Measurements from ENCODE around the gene HSPBAP1.

The HSPBAP1 gene

DNA sequence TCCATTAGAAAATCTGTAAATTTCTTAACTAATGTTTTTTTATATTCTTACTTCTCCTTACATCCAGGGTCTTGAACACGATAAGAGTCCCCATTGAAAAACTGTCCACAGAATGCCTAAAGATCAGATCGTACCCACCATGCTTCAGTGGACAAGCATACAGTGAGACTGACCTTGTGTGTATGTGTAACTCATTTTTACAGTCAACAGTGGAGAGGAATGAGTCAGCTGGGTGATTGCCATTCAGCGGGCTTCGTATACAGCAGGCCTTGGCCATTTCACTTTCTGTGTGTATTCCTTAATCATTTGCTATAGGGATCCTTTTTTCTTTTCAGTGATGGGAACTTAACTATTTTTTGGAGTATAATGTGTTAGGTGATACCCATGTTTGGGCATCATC, 102.4 kb downstream of the HSPBAP1 start:
- TF ChIP-seq ARNTL (CRISPR knock-in tag; IDR thresholded peaks at IDR 0.05; ENCODE audit: borderline replicate concordance, low read depth) (no peak), GLIS3 (CRISPR knock-in tag; IDR thresholded peaks at IDR 0.05) (no peak), CSDC2 (CRISPR knock-in tag; IDR thresholded peaks at IDR 0.05) (no peak), ESRRG (CRISPR knock-in tag; IDR thresholded peaks at IDR 0.05) (no peak), ZNF8 (CRISPR knock-in tag; IDR thresholded peaks at IDR 0.05) (no peak), ZFP3 (CRISPR knock-in tag; IDR thresholded peaks at IDR 0.05) (no peak), SNAI2 (CRISPR knock-in tag; IDR thresholded peaks at IDR 0.05) (no peak), TOX (CRISPR knock-in tag; IDR thresholded peaks at IDR 0.05; ENCODE audit: borderline replicate concordance) (no peak), TCF4 (CRISPR knock-in tag; IDR thresholded peaks at IDR 0.05; ENCODE audit: borderline replicate concordance) (no peak), ZNF565 (CRISPR knock-in tag; conservative IDR thresholded peaks at IDR 0.05; ENCODE audit: low read depth) (no peak), ZFP30 (CRISPR knock-in tag; IDR thresholded peaks at IDR 0.05) (no peak), RARB (CRISPR knock-in tag; IDR thresholded peaks at IDR 0.05) (no peak), ZC3H10 (CRISPR knock-in tag; IDR thresholded peaks at IDR 0.05) (no peak), PPARA (CRISPR knock-in tag; IDR thresholded peaks at IDR 0.05; ENCODE audit: borderline replicate concordance) (no peak)
- TF ChIP-seq, protein P1, sequence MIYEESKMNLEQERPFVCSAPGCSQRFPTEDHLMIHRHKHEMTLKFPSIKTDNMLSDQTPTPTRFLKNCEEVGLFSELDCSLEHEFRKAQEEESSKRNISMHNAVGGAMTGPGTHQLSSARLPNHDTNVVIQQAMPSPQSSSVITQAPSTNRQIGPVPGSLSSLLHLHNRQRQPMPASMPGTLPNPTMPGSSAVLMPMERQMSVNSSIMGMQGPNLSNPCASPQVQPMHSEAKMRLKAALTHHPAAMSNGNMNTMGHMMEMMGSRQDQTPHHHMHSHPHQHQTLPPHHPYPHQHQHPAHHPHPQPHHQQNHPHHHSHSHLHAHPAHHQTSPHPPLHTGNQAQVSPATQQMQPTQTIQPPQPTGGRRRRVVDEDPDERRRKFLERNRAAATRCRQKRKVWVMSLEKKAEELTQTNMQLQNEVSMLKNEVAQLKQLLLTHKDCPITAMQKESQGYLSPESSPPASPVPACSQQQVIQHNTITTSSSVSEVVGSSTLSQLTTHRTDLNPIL (CRISPR knock-in tag; IDR thresholded peaks at IDR 0.05; ENCODE audit: low read depth), result no peak
- TF ChIP-seq, protein P2, sequence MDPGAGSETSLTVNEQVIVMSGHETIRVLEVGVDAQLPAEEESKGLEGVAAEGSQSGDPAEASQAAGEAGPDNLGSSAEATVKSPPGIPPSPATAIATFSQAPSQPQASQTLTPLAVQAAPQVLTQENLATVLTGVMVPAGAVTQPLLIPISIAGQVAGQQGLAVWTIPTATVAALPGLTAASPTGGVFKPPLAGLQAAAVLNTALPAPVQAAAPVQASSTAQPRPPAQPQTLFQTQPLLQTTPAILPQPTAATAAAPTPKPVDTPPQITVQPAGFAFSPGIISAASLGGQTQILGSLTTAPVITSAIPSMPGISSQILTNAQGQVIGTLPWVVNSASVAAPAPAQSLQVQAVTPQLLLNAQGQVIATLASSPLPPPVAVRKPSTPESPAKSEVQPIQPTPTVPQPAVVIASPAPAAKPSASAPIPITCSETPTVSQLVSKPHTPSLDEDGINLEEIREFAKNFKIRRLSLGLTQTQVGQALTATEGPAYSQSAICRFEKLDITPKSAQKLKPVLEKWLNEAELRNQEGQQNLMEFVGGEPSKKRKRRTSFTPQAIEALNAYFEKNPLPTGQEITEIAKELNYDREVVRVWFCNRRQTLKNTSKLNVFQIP (CRISPR knock-in tag; IDR thresholded peaks at IDR 0.05; ENCODE audit: borderline replicate concordance, low read depth), result no peak
- peak; percentile 57; the same call in 2 of the 3 replicates for ATAC-seq

DNA sequence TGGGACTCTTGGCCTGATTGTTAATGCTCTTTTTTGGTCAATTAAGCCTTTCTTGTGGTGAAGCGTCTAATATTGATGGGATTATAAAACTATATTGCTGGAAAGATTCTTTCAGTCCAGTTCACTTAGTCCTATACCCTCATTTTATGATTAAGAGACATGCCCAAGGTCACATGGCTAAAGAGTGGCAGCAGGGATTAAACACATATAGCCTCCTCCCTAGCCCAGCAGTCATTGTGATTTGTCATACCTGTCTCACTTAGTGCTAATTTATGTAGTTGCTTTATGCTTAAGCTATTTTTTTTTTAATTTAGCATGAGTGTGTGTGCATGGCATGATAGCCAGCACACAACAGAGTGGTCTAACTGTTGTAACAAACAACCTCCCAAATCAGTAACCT, 103.5 kb downstream of the HSPBAP1 start:
- TF ChIP-seq TOX (CRISPR knock-in tag; IDR thresholded peaks at IDR 0.05; ENCODE audit: borderline replicate concordance), result no peak
- TF ChIP-seq ZNF70 (CRISPR knock-in tag; IDR thresholded peaks at IDR 0.05), result no peak
- TF ChIP-seq ZNF565 (CRISPR knock-in tag; conservative IDR thresholded peaks at IDR 0.05; ENCODE audit: low read depth), result no peak
- TF ChIP-seq, protein P1 (CRISPR knock-in tag; IDR thresholded peaks at IDR 0.05; ENCODE audit: low read depth), result no peak
- TF ChIP-seq PPARA (CRISPR knock-in tag; IDR thresholded peaks at IDR 0.05; ENCODE audit: borderline replicate concordance), result no peak
- TF ChIP-seq ARNTL (CRISPR knock-in tag; IDR thresholded peaks at IDR 0.05; ENCODE audit: borderline replicate concordance, low read depth), result no peak
- TF ChIP-seq ZC3H10 (CRISPR knock-in tag; IDR thresholded peaks at IDR 0.05), result no peak
- no peak for TF ChIP-seq GLIS3 (CRISPR knock-in tag; IDR thresholded peaks at IDR 0.05)
- peak; percentile 56 for ATAC-seq

All from SK-N-SH treated with all-trans-retinoic acid at 6 μM for 48 hours (cell line).